NCI-H1092 treated with DMSO at 0.1 percent for 48 hours (cell line): ENCODE results near the gene SP110.
"Not testable (repeated sequence)": the region's sequence is repeated elsewhere in the genome, so short reads cannot be mapped to it uniquely, and the experiment has no call there.

ENCODE experiments used
- DNase-seq: peaks from one replicate; lab custom pipeline; 2025; lab: John Stamatoyannopoulos, UW

SP110 gene

DNA sequence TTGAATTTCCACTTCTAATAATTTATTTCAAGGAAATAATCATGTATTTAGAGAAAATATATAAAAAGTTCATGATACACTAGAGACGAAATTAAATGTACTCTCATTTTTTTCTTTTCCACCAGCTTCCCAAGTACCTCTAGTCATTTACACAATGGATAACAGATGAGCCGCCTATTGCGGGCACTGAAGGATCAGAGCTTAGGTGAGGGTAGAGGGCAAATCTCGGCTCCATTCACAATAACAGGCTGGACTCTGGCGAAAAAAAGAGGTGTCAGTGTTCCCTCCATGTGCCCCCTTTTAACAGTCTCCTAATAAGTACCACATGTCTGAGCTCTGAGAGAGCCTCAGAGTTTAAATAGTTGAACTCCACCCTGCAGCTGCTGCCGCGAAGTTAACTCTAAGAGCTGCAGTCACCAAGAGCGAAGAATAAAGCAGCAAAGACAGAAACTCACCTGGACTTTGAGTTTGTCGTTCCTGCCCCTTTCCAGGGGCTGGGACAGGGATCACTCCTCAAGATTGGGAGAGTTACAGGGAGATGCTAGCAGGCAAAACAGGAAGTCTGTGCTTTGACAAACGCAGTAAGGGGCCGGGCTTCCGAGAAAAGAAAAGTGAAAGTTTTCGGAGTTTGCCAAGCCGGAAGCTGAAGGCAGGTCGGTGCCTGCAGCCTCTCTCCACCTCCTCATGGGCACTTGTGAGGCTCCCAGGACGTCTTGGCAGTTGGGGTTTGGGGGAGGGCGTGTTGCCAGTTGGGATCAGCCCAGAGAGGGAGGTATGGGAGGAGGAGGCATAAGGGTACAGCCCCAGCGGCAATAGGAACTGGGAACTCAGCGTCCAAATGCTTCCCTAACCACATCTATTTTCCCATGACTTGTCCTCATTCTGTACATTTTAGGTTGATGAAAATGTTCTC is at the start of gene SP110:
Gene SP110 (minus strand): TSS at position 566 of the 913 bp plus-strand sequence. CDS start 3,057 bp downstream, outside the sequence.
- no peak for DNase-seq

GRCh38 chr2:230268606-230269243 is 48.9 kb upstream of the SP110 start:
- DNase-seq, result no peak

GRCh38 chr2:230267556-230267955 is 47.8 kb upstream of the SP110 start:
- DNase-seq, result no peak

- no peak for DNase-seq
Measured at GRCh38 chr2:230267059-230267458, 47.3 kb upstream of the SP110 start.

DNA sequence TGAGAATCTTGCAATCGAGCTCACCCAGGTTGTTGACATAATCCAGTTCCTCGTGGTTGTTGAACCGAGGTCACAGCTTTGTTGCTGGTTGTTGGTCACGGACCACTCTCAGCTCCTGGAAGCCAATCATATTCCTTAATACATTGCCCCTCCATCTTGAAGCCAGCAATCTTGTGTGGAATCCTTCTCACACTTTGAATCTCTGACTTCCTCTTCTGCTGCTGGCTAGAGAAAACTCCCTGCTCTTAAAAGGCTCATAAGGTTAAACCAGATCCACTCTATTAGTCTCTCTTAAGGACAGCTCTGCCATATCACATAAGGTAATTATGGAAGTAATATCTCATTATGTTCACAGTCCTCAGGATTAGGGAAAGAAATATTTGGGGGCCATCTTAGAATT is 46.9 kb upstream of the SP110 start:
- DNase-seq, result no peak

GRCh38 chr2:230264945-230265344 is 45.2 kb upstream of the SP110 start:
- DNase-seq, result not testable (repeated sequence)

DNA sequence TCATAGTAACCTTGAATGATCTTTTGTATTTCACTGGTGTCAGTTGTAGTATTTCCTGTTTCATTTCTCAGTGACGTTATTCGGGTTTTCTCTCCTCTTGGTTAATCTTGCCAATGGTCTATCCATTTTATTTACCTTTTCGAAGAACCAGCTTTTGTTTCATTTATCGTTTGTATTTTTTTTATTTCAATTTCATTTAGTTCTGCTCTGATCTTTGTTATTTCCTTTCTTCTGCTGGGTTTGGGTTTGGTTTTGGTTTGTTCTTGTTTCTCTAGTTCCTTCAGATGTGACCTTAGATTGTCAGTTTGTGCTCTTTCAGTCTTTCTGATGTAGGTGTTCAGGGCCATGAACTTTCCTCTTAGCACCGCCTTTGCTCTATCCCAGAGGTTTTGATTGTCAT is 42.5 kb upstream of the SP110 start:
- no peak for DNase-seq

DNA sequence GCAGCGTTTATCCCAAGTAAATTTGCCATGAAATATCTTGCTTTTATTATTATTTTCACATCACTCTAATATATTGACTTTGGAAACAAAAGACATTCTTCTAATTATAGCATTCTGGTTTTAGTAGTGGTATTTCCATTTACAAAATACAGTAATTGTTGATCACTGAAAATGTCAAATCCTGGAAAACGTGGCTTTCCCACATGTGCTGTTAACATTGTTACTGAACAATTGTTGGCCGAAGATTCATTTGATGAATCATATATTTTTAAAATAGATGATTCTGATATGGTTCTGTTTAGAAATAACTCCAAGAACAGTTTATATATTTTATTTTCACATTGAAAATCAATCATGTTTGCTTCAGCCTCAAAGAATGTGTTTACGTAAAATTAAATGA is 38.7 kb upstream of the SP110 start:
- no peak for DNase-seq

- DNase-seq, result no peak
Measured at GRCh38 chr2:230256733-230257332, 37.0 kb upstream of the SP110 start.

- no peak for DNase-seq
Measured at GRCh38 chr2:230254152-230254881, 34.5 kb upstream of the SP110 start.

DNA sequence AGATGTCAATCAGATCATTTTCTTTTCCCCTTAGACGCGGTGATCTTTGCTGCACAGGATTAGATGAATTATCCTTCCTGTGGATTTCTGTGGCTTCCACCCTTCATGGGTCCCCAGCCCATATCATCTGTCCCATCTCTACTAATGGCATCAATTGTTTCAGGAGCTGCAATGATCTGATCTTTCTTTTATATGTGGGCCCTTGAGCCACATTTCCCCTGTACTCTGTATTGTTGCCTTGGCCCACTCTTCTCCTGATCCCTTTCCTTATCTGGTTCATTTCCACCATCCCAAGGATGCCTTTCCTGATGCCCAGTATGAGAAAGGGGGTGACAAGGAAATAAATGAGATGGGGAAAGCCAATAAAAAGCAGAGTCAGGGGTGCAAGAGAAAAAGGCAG is 30.4 kb upstream of the SP110 start:
- DNase-seq, result no peak

DNA sequence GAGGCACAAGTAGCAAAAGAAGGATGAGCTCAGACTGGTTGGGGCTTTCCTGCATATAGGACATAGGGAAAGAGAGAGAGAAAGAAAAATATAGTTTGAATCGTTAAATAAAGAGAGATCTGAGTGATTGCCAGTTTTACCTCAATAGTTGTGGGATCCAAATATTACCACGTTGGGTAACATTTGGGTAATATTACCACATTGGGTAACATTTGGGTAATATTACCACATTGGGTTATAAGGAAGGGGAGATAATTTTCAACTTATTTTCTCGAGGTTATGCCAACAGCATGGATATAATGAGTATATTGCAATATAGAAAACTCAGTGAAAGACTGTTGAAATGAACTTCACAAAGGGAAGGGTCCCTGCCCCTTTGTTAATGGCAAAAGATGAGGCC is 26.4 kb upstream of the SP110 start:
- no peak for DNase-seq

DNA sequence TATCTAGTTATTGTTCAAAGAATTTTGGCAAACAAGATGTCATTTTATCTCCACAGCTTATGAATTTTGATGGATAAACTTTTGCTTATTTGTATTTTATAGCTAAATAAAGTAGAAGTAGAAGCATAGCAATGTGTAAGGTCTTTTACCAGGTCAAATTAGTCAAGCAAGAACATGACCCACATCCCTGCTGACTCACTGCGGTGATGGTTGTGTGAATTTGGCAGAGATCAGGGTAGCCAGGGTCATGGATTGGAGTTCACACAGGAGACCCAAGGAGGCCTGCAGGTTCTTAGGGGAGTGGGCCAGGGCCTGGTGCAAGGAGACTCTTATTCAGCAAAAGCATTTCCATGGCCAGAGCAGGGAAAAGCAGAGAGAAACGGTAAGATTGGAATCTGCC is 24.4 kb upstream of the SP110 start:
- DNase-seq, result no peak

- no peak for DNase-seq
Measured at GRCh38 chr2:230234845-230235244, 15.1 kb upstream of the SP110 start.

GRCh38 chr2:230234122-230234722 is 14.4 kb upstream of the SP110 start:
- no peak for DNase-seq

DNA sequence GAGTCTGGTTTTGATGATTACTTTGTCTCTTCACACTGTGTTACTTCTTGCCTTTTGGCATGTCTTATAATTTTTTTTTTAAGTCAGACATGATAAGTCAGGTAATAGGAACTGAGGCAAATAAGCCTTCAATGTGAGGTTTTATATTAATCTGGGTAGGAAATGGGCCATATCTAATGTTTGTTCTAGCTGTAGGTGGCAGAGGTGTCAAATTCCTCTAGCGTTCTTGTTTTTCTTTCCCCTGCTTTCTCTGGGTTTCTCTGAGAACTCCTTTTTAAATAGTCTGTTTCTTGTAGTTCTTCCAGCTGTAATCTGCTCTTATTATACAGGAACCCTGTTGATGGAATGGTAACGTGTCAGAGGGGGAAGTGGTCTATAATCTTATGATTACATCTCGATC is 11.5 kb upstream of the SP110 start:
- DNase-seq, result no peak

GRCh38 chr2:230230496-230231200 is 10.9 kb upstream of the SP110 start:
- no peak for DNase-seq

- DNase-seq, result no peak
Measured at GRCh38 chr2:230230087-230230486, 10.3 kb upstream of the SP110 start.

DNA sequence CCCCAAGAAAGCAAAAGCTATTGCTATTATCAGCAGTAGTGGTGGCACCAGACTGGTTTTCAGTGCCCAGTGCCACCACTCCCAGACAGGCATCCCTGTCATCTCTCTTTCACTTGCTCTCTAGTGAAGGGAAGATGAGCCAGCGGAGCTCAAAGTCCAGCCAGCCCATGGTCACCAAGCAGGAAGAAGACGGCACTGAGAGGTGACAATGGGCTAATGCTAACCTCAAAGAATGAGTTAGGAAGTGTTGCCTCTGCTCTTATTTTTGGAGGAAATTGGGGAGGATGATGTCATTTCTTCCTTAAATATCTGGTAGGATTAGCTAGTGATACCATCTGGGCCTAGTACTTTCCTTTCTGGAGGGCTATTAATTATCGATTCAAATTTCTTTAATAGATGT is 7.4 kb upstream of the SP110 start:
- DNase-seq, result no peak

GRCh38 chr2:230226051-230226551 is 6.3 kb upstream of the SP110 start:
- no peak for DNase-seq

GRCh38 chr2:230225486-230225885 is 5.7 kb upstream of the SP110 start, which contains the start of gene SP140:
Gene SP140 (plus strand): TSS chr2:230225736. CDS start chr2:230225845, 109 bp downstream.
- no peak for DNase-seq
